Measurements from ENCODE around the gene CNTNAP2. TPM values are rescaled to one million over a fixed set of nuclear protein-coding genes. Genes with fewer than 3 reads are reported as not detected.

CNTNAP2 gene
- total RNA-seq, 1 experiment from 2014 or later, result 64.5 TPM

- Histone ChIP-seq H2BK5ac (ENCODE audit: insufficient read length, low read length) (no peak overlapping the region), H2BK15ac (ENCODE audit: low read depth, low read length) (no peak overlapping the region), H3K4me2 (ENCODE audit: insufficient read depth, insufficient read length, low read length) (no peak overlapping the region), H3K9me3 (ENCODE audit: control insufficient read depth, low read depth, low read length) (no peaks in the 10 kb centered on the region), H3K23ac (ENCODE audit: insufficient read length, low read depth, low read length) (no peak overlapping the region), H2AK5ac (ENCODE audit: insufficient read length, low read length) (no peak overlapping the region), H3K79me2 (ENCODE audit: insufficient read depth, low read length) (no peaks in the 10 kb centered on the region), H4K5ac (ENCODE audit: insufficient read length, low read depth, low read length) (no peak overlapping the region), H2AFZ (ENCODE audit: low read length) (no peak overlapping the region), H3K4ac (ENCODE audit: low read depth, low read length) (no peak overlapping the region), H4K20me1 (ENCODE audit: control insufficient read depth, insufficient read depth, insufficient read length) (no peaks in the 10 kb centered on the region), H4K8ac (replicated peaks; ENCODE audit: insufficient read length, low read depth, low read length) (no peak overlapping the region), H2BK20ac (ENCODE audit: low read depth, low read length, poor library complexity, severe bottlenecking) (no peak overlapping the region), H4K91ac (ENCODE audit: insufficient read length, low read depth, low read length) (no peak overlapping the region), H3K18ac (ENCODE audit: insufficient read length, low read depth, low read length) (no peak overlapping the region), H2BK120ac (ENCODE audit: low read depth, low read length, poor library complexity, severe bottlenecking) (no peak overlapping the region), H3K4me1 (ENCODE audit: insufficient read depth, low read length) (no peaks in the 10 kb centered on the region), H3K27me3 (ENCODE audit: insufficient read depth, low read length) (no peaks in the 10 kb centered on the region), H3K79me1 (ENCODE audit: insufficient read depth, low read depth, low read length, poor library complexity, severe bottlenecking) (no peaks in the 10 kb centered on the region), H3K27ac (ENCODE audit: insufficient read length, low read depth, low read length) (no peak overlapping the region), H3T11ph (ENCODE audit: low read length) (no peak overlapping the region), H3K56ac (ENCODE audit: insufficient read length, low read depth, low read length) (no peak overlapping the region), H3K9ac (ENCODE audit: extremely low read depth, insufficient read length, low read length) (no peak overlapping the region), H3K23me2 (ENCODE audit: insufficient read length, low read depth, low read length, poor library complexity, severe bottlenecking) (no peaks in the 10 kb centered on the region), H2BK12ac (ENCODE audit: insufficient read length, low read depth, low read length) (no peak overlapping the region), H3K14ac (ENCODE audit: insufficient read depth, low read length) (no peak overlapping the region)
- DNase-seq, result no peak
- Mint-ChIP-seq H3K9me3 (peaks cover 0 to 2% of the 10 kb centered on the region in 2 experiments; a peak in 3 of 5 replicates), H3K36me3 (ENCODE audit: insufficient read depth in 1 of 3, low read depth in 3 of 3) (no peaks in the 10 kb centered on the region), H3K4me1 (peaks cover 7 to 8% of the 10 kb centered on the region in 2 experiments; a peak in 3 of 4 replicates), H3K27ac (peak overlapping the region in 1 of 3 experiments; percentile 10; a peak in 2 of 7 replicates), H3K4me3 (no peak overlapping the region), H3K27me3 (ENCODE audit: low read depth) (no peaks in the 10 kb centered on the region)
- TF ChIP-seq CTCF (conservative IDR thresholded peaks at IDR 0.05), result no peak
- WGBS (ENCODE audit: extremely low coverage, insufficient read length, low lambda C conversion rate), result no CpG with 5 or more reads among the region's 1 CpG
Measured at GRCh38 chr7:146539836-146540235, 423.2 kb downstream of the CNTNAP2 start.
